ENCODE results near the gene PIGP.
"Not testable (repeated sequence)": the region's sequence is repeated elsewhere in the genome, so short reads cannot be mapped to it uniquely, and the experiment has no call there.

PIGP gene

DNA sequence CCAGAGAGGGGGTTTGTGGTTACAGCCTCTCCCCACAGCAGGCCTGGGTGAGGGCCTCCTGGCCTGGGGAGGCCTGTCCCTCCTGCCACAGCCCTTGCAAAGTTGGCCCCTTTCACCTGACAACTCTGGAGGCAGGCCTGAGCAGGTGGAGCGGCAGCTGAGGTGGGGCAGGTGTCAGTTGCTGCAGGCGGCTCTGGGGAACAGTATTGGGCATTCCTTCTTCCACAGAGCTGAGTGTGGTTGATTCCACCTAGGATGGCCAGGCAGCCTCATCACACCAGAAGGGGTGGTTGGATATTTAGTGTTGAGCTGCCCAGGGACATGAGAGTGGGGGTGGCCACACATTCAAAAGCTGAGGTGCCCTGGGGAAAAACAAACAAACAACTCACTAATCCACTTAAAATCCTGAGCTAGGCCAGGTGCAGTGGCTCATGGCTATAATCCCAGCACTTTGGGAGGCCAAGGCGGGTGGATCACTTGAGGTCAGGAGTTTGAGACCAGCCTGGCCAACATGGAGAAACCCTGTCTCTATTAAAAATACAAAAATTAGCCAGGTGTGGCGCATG is 31.1 kb downstream of the PIGP start:
- no peak for DNase-seq

DNA sequence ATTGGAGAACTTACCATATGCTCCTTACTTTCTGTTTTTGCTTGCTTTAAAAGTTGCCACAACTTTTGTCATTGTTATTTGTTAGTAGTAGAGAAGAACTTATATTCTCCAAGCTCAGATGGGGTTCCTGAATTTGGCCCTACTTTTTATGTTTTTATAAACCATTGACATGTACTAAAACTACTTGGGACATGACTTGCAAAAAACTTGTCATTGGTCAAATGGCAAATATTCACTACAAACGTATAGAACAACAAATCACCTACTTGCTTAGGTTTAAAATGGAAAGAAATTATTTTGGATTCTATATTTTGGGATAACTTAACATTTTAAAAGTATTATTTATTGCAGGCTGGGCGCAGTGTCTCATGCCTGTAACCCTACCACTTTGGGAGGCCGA is 32.7 kb downstream of the PIGP start:
- DNase-seq: no peak

DNA sequence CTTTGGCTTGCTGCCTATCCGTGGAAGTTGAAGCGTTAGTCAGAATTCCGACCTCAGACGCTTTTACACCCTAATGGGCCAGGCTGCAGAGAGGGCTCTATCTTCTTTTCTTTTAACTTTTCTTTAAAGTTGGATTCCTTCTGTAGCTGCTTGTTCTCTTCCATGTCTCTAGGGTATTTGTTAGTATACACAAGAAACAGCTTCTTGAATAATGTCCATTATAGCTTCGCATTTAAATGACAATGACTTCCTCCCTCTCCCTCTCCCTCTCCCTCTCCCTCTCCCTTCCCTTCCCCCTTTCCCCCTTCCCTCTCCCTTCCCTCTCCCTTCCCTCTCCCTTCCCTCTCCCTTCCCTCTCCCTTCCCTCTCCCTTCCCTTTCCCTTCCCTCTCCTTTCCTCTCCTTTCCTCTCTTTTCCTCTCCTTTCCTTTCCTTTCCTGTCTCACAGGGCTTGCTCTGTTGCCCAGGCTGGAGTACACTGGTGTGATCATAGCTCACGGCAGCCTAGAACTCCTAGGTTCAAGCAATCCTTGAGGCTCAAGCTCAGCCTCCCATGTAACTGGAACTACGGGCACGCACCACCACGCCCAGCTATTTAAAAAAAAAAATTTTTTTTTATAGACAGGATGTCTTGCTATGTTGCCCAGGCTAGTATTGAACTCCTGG is 33.3 kb downstream of the PIGP start:
- no peak for DNase-seq

DNA sequence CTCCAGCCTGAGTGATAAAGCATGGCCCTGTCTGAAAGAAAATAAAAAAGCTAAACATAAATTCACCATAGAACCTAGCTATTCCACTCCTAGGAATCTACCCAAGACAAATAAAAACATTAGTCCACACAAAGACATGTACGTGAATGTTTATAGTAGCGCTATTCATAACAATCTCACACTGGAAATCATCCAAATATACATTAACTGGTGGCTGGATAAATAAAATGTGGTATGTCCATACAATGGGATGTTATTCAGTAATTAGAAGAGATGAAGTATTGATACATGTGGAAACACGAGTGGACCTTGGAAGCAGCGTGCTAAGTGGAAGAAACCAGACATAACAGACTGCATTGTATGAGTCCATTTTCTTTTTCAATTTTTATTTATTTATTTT is 36.7 kb downstream of the PIGP start:
- no peak for DNase-seq

DNA sequence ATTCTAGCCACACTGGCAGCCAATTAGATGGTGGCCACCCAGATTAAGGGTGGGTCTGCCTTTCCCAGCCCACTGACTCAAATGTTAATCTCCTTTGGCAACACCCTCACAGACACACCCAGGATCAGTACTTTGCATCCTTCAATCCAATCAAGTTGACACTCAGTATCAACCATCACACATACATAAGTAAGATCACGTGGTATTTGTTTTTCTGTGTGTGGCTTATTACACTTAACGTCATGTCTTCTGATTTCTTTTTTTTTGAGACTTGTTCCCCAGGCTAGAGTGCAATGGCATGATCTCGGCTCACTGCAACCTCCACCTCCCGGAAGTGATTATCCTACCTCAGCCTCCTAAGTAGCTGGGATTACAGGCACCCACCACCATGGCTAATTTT is 38.5 kb downstream of the PIGP start:
- DNase-seq: not testable (repeated sequence)

DNA sequence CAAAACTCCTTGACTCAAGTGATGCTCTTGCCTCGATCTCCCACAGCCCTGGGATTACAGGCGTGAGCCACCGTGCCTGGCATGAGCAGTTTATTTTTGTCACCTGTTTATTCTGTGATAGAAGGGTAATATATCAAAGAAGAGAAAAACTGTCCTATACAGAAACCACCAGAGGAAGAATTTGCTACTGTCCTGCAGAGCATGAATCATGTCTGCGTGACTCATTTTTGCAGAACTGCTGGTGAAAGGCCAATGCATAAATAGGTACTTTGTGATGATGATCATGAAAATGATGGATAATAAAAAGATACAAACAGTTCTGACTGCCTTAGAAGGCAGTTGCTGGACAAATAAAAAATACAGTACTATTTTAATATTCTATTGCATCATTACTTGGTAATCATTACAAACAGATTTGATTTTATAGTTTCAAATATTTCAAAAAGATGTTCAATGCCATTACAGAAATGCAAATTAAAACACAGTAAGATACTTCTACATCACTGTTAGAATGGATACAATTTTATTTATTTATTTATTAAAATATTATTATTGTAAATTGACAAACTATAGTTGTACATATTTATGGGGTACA is 39.9 kb downstream of the PIGP start:
- DNase-seq: no peak

DNA sequence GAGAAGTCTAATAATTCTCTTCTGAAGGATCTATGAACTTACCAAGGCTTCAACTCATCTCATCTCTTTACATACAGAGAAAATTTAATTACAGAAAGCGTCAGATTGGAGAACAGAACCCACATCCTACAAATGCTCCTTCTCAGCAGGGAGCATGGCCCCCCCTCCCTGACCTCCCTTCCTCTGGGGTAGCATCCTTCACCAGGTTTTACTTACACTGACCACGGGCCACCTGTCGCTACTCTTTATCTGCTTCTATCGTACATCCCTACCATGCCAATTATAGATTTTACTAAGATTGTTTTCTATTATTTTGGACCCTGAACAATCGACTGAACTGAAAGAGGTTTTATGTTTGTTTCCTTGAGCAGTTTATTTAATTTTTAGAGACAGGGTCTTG is 40.6 kb downstream of the PIGP start:
- no peak for DNase-seq

DNA sequence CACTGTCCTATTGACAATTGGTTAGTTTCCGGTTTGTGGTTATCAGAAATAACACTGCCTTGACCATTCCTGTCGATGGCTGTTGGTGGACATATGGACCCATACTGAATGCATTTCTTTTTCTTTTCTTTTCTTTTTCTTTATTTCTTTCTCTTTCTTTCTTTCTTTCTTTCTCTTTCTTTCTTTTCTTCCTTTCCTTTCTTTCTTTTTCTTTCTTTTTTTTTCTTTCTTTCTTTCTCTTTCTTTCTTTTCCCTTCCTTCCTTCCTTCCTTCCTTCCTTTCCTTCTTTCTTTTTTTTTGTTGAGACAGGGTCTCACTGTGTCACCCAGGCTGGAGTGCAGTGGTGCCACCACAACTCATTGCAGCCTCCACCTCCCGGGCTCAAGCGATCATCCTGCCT is 42.0 kb downstream of the PIGP start:
- DNase-seq: no peak

DNA sequence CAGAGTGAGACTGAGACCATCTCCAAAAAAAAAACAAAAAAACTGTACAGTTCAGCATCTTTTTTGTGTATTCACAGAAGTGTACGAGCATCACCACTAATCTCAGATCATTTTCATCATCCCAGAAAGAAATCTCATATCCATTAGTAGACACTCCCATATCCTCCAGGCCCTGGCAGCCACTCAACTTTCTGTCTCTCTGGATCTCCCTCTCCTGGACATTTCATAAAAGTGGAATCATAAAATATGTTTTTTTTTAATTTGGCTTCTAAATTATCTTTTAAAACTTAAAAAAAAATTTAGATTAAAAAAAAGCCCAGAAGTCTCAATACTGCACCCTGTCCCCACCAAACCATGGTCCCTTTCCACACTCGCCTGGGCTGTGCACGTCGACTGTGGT is 44.3 kb downstream of the PIGP start:
- DNase-seq: no peak

DNA sequence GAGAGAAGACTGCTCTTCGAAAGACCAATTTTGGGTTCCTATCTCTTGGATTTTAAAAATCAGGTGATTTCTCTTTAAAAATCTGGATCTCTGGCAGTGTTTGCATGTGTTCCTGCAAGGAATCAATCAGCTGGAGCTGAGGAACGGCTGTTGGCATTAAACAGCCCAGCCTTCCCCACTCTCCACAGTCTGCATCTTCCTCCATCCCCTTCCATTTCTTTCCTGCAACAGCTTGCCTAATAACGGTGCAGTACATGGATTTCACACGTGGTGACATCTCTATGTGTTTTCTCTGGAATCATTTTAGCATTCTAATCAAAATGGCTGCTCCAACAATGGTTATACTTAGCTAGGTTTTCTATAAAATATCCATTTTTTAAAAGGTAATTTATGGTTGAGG is 46.4 kb downstream of the PIGP start:
- no peak for DNase-seq

DNA sequence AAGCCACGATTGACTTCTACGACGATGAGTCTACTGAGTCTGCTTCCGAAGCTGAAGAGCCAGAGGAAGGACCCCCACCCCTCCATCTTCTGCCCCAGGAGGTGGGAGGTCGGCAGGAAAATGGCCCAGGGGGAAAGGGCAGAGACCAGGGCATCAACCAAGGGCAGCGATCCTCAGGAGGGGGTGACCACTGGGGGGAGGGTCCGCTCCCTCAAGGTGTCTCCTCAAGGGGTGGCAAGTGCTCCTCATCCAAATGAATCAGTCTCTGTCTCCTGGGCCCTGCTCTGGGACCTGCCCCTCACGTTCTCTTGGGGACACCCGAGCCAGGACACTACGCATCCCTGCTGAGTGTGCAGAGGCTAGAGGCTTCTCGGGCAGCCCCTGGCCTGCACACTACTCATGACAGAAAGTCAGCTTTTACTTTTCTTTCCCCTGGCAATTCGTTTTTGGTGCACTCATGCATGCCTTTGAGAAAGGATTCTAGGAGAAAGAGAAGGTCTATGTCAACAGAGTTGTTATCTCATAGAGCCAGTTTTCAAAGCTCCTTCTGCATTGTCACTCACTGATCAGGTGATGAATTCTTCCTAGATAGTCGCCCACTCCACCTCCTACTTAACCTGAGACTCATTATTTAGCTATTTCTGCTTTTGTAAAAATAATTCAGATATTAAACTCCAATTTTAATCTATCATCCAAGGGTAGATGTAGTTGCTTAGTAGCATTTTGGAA is 54.8 kb downstream of the PIGP start:
- no peak for DNase-seq

Data from activated CD4-positive, alpha-beta T cell treated with anti-CD3 and anti-CD28 coated beads, Interleukin-10, Interleukin-2, amounts not matched to agents 100 ng/mL and 50 ng/mL, durations not matched to agents 16 hours and 8 hours (primary cell).